ENCODE data around the gene CACNA2D1. TPM values are rescaled to one million over a fixed set of nuclear protein-coding genes. Genes with fewer than 3 reads are reported as not detected.

Gene CACNA2D1
- total RNA-seq, 4 donors from 2014 or later = 17.7 to 22.0 (median 18.4) TPM

DNA sequence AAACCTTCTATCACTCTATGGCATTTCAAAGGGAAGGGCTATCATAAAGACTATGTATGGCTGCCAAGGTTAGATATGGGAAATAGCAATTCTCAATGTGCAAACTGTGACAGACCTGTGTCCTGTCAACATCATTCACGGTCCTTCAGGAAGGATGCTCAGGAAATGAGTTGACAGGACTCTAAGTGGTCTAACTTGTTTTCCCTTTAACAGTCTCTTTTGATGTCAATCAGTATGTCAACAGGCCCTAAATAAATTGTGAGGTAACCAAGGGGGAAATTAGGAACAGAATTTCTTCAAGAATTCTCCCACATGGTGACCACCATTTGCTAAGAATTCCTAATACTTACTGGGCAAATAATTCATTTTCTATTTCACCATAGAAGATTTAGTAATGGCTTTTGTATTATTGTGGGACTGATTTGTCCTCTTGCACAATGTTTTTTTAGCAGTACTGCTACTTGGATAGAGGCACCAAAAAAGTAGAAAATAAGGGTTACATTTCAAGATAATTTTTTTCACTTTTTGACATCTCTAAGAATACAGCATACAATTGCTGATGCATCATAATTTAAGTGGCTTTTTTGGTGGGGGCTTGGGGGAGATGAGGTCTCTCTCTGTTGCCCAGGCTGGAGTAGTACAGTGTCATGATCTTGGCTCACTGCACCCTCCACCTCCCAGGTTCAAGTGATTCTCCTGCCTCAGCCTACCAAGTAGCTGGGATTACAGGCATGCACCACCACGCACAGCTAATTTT lies 275.8 kb downstream of the CACNA2D1 start:
- Histone ChIP-seq H3K4me3 (no peak overlapping the region), H3K4me1 (peaks cover 0 to 7% (median 0%) of the 10 kb centered on the region in 4 donors), H3K27ac (no peak overlapping the region), H3K27me3 (no peaks in the 10 kb centered on the region), H3K9me3 (no peaks in the 10 kb centered on the region), H3K36me3 (no peaks in the 10 kb centered on the region)
- DNase-seq (ENCODE audit: low spot score in 2 of 2) = no peak
- 80 to 87% methylated on average over 2 of the region's 2 CpGs for WGBS, 2 donors
- TF ChIP-seq EP300 (IDR thresholded peaks at IDR 0.05) = no peak
- no peak for TF ChIP-seq POLR2A (IDR thresholded peaks at IDR 0.05)
- TF ChIP-seq, protein P1, sequence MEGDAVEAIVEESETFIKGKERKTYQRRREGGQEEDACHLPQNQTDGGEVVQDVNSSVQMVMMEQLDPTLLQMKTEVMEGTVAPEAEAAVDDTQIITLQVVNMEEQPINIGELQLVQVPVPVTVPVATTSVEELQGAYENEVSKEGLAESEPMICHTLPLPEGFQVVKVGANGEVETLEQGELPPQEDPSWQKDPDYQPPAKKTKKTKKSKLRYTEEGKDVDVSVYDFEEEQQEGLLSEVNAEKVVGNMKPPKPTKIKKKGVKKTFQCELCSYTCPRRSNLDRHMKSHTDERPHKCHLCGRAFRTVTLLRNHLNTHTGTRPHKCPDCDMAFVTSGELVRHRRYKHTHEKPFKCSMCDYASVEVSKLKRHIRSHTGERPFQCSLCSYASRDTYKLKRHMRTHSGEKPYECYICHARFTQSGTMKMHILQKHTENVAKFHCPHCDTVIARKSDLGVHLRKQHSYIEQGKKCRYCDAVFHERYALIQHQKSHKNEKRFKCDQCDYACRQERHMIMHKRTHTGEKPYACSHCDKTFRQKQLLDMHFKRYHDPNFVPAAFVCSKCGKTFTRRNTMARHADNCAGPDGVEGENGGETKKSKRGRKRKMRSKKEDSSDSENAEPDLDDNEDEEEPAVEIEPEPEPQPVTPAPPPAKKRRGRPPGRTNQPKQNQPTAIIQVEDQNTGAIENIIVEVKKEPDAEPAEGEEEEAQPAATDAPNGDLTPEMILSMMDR (IDR thresholded peaks at IDR 0.05) = no peak

DNA sequence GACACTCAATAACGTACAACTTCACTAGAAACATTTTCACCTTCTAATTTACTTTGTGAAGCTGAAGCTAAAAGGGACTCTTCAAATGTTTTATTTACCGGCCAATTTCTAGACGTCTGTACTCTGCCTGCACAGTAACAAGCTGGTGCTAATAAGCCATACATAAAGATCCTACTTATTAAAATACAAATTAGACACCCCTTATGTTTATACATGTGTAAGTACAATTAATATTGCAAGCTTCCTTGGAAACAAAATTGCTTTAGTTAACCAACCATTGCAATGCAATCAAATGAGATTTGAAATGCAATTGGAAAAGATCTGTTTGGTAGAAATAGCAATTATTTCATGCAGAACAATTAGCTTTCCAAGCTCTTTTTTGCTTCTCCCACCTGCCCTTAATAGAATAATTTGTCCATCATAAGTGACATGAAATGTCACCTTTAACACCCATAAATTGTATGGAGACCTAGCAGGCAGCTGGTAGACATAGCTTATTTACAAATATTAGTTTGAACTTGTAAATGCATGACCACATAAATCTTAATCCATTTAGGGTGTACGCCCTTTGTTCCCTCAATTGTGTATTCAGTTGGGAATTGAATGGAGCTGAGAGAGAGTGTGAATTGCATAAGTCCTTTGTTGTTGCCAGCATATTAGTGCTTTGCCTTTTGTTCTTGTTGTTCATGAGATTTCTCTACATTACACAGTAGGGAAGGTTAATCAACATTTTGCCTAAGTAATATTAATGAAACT lies 277.1 kb downstream of the CACNA2D1 start:
- no peaks in the 10 kb centered on the region for H3K27me3 ChIP-seq
- H3K9me3 ChIP-seq = no peaks in the 10 kb centered on the region
- no peak overlapping the region for H3K4me3 ChIP-seq
- no peak overlapping the region for H3K27ac ChIP-seq
- no peaks in the 10 kb centered on the region for H3K36me3 ChIP-seq
- 81 to 86% methylated on average over 4 of the region's 4 CpGs for WGBS, 2 donors
- H3K4me1 ChIP-seq = peaks cover 0 to 7% (median 0%) of the 10 kb centered on the region in 4 donors
- TF ChIP-seq, protein P1 (IDR thresholded peaks at IDR 0.05) = no peak
- TF ChIP-seq EP300 (IDR thresholded peaks at IDR 0.05) (peak in 1 of 2 donors; percentile 38), POLR2A (IDR thresholded peaks at IDR 0.05) (no peak)
- no peak for DNase-seq (ENCODE audit: low spot score in 2 of 2)

DNA sequence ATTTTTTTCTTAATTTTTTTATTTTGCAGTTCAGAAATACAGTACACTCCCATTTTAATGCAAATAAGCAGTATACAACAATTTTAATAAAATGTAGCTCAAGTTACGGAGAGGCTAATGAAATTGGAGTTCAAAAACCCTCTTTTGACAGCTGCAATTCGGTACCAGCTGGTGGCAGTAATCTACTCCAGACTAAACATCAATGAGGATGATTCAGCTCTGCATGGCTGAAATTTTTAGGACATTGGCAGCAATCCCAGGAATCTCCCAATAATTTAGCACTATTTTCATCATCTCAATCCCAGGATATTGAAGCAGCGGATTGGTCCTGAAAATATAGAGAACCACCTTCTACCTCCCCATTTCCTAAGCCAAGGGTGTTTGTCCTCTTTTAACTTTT lies 278.8 kb downstream of the CACNA2D1 start:
- H3K4me1 ChIP-seq = peaks cover 0 to 7% (median 0%) of the 10 kb centered on the region in 4 donors
- H3K27me3 ChIP-seq = no peaks in the 10 kb centered on the region
- no peak overlapping the region for H3K4me3 ChIP-seq
- no peaks in the 10 kb centered on the region for H3K9me3 ChIP-seq
- WGBS, 2 donors = 14 to 40% methylated on average over 3 of the region's 3 CpGs
- TF ChIP-seq POLR2A (IDR thresholded peaks at IDR 0.05) = no peak
- TF ChIP-seq EP300 (IDR thresholded peaks at IDR 0.05) = peak in 1 of 2 donors; percentile 36
- TF ChIP-seq, protein P1 (IDR thresholded peaks at IDR 0.05) = peak in 3 of 5 experiments; percentile 18 to 29 (median 21)
- DNase-seq (ENCODE audit: low spot score in 2 of 2) = peak in 1 of 2 donors; percentile 44
- H3K36me3 ChIP-seq = no peaks in the 10 kb centered on the region
- H3K27ac ChIP-seq = no peak overlapping the region

DNA sequence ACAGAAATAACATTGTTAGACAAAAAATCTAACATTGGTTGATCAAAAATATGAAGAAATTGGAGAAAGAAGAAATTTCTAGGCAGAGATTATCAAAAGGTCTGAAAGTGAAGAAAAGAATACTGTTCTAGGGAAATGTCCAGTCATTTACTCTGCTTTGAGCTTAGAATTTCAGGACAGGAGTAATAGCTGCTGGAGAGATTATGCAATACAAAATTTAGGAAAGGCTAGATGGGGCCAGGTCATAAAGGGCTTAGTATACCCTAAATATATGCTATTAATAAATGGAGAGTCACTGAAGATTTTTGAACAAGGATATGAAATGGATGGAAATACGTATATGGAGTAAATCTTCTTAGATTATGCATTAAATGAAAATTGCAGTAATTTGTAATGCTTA lies 279.2 kb downstream of the CACNA2D1 start:
- Histone ChIP-seq H3K36me3 (no peaks in the 10 kb centered on the region), H3K9me3 (no peaks in the 10 kb centered on the region), H3K4me3 (no peak overlapping the region), H3K27me3 (no peaks in the 10 kb centered on the region), H3K27ac (no peak overlapping the region), H3K4me1 (peaks cover 0 to 7% (median 0%) of the 10 kb centered on the region in 4 donors)
- DNase-seq (ENCODE audit: low spot score in 2 of 2) = no peak
- 81 to 89% methylated on average over 1 of the region's 1 CpG for WGBS, 2 donors
- TF ChIP-seq POLR2A (IDR thresholded peaks at IDR 0.05) = no peak
- TF ChIP-seq, protein P1 (IDR thresholded peaks at IDR 0.05) = no peak
- TF ChIP-seq EP300 (IDR thresholded peaks at IDR 0.05) = no peak

DNA sequence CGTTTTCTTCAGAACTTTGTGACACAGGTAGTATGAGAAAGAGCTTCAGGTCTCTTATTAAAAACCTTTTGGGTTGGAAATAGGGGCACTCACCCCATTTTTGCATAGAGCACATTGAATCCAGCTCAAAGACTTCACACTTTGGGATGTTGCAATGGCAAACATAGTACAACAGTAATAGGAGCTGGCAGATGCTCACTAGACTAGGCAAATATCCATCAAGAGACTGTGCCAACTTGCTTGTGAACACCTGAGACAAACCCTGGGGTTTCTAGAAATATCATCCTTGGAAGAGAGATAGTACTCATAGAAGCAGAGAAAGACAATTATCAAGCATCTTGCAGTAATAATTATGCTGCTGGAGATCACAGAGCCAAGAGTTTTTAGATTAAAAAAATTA lies 280.0 kb downstream of the CACNA2D1 start:
- Histone ChIP-seq H3K27ac (no peak overlapping the region), H3K27me3 (no peaks in the 10 kb centered on the region), H3K36me3 (no peaks in the 10 kb centered on the region), H3K9me3 (no peaks in the 10 kb centered on the region), H3K4me1 (peaks cover 0 to 7% (median 0%) of the 10 kb centered on the region in 4 donors), H3K4me3 (no peak overlapping the region)
- no peak for DNase-seq (ENCODE audit: low spot score in 2 of 2)
- WGBS, 2 donors = 75 to 89% methylated on average over 1 of the region's 1 CpG
- no peak for TF ChIP-seq POLR2A (IDR thresholded peaks at IDR 0.05)
- TF ChIP-seq EP300 (IDR thresholded peaks at IDR 0.05) = no peak
- TF ChIP-seq, protein P1 (IDR thresholded peaks at IDR 0.05) = no peak
